Suprapubic skin (tissue), 4 donors: ENCODE data around the gene LMF1. TPM values are rescaled to one million over a fixed set of nuclear protein-coding genes. Genes with fewer than 3 reads are reported as not detected.

Experiments used
- DNase-seq, 2 donors: peaks; one replicate each; pipeline ENCODE4 v3.0.0-alpha.2; 2019; ENCODE audit warnings: low spot score in 2 of 2
- H3K27ac ChIP-seq: fragments of 200-600 bp; sonication (generic); one replicate; pipeline ENCODE4 v1.5.1; 2019
- H3K27me3 ChIP-seq: fragments of 200-600 bp; sonication (generic); one replicate; pipeline ENCODE4 v1.5.1; 2019
- H3K36me3 ChIP-seq: fragments of 200-600 bp; sonication (generic); one replicate; pipeline ENCODE4 v1.5.1; 2019
- H3K4me1 ChIP-seq: fragments of 200-600 bp; sonication (generic); one replicate; pipeline ENCODE4 v1.5.1; 2019
- H3K4me3 ChIP-seq: fragments of 200-600 bp; sonication (generic); one replicate; pipeline ENCODE4 v1.5.1; 2019; ENCODE audit warnings: mild to moderate bottlenecking
- H3K9me3 ChIP-seq: fragments of 200-600 bp; sonication (generic); one replicate; pipeline ENCODE4 v1.5.1; 2019
- EP300 ChIP-seq: sonication (generic); formaldehyde crosslinking; IDR thresholded peaks from one replicate; pipeline ENCODE4 v1.6.1; 2017; ENCODE audit warnings: antibody characterized with exemption
- POLR2A ChIP-seq, 2 donors: fragments of 450-650 bp; IDR thresholded peaks; one replicate each; pipeline ENCODE4 v1.6.1; 2017; ENCODE audit warnings: antibody characterized with exemption in 2 of 2, mild to moderate bottlenecking in 2 of 2, moderate library complexity in 2 of 2
- POLR2AphosphoS5 ChIP-seq, 3 donors: sonication (generic); formaldehyde crosslinking; IDR thresholded peaks; one replicate each; pipeline ENCODE4 v1.6.1; 2017; ENCODE audit warnings: antibody characterized with exemption in 3 of 3
- WGBS: methylation state at CpG from one replicate; pipeline ENCODE4 v1.1.5; 2018; 5-methylcytosine and 5-hydroxymethylcytosine counted together
- total RNA-seq, 4 donors: library from RNA; depleted of rRNA; stranded (reverse); fragments of >200 nt; gene quantifications; one replicate each; pipeline ENCODE4 v1.1.0, GENCODE V29; 2016
- TF ChIP-seq, protein P1 (sequence below), 2 donors: fragments of 200-600 bp in 1 of 2; fragments of 450-650 bp in 1 of 2; sonication (generic) in 1 of 2; IDR thresholded peaks; one replicate each; pipeline ENCODE4 v1.5.1; 2016 to 2019; ENCODE audit warnings: antibody characterized with exemption in 2 of 2, mild to moderate bottlenecking in 1 of 2, moderate library complexity in 1 of 2

Gene LMF1
- total RNA-seq, 4 donors from 2014 or later: 32.1 to 117 (median 38.0) TPM

DNA sequence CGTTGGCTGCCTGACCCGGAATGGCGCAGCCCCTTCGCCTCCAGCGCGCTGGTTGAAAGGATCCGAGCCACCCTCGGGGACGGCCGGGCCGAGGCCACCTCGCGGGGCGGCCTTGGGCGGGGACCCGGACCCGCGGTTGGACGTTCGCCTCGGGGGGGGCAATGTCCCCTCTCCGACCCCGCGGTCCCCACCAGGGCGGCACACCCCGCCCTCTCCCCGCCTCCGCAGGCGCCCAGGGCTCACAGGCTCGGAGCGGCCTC is 9.7 kb upstream of the LMF1 start:
- Histone ChIP-seq H3K9me3 (no peaks in the 10 kb centered on the region), H3K36me3 (no peaks in the 10 kb centered on the region), H3K27ac (peak overlapping the region; percentile 52), H3K4me1 (peaks cover 36% of the 10 kb centered on the region), H3K27me3 (peaks cover 73% of the 10 kb centered on the region), H3K4me3 (peak overlapping the region; percentile 60)
- TF ChIP-seq, protein P1, sequence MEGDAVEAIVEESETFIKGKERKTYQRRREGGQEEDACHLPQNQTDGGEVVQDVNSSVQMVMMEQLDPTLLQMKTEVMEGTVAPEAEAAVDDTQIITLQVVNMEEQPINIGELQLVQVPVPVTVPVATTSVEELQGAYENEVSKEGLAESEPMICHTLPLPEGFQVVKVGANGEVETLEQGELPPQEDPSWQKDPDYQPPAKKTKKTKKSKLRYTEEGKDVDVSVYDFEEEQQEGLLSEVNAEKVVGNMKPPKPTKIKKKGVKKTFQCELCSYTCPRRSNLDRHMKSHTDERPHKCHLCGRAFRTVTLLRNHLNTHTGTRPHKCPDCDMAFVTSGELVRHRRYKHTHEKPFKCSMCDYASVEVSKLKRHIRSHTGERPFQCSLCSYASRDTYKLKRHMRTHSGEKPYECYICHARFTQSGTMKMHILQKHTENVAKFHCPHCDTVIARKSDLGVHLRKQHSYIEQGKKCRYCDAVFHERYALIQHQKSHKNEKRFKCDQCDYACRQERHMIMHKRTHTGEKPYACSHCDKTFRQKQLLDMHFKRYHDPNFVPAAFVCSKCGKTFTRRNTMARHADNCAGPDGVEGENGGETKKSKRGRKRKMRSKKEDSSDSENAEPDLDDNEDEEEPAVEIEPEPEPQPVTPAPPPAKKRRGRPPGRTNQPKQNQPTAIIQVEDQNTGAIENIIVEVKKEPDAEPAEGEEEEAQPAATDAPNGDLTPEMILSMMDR (IDR thresholded peaks at IDR 0.05): no peak
- no peak for TF ChIP-seq EP300
- TF ChIP-seq POLR2AphosphoS5 (IDR thresholded peaks at IDR 0.05): no peak
- no peak for TF ChIP-seq POLR2A (IDR thresholded peaks at IDR 0.05)
- DNase-seq: no peak
- no CpG with 5 or more reads among the region's 31 CpGs for WGBS

DNA sequence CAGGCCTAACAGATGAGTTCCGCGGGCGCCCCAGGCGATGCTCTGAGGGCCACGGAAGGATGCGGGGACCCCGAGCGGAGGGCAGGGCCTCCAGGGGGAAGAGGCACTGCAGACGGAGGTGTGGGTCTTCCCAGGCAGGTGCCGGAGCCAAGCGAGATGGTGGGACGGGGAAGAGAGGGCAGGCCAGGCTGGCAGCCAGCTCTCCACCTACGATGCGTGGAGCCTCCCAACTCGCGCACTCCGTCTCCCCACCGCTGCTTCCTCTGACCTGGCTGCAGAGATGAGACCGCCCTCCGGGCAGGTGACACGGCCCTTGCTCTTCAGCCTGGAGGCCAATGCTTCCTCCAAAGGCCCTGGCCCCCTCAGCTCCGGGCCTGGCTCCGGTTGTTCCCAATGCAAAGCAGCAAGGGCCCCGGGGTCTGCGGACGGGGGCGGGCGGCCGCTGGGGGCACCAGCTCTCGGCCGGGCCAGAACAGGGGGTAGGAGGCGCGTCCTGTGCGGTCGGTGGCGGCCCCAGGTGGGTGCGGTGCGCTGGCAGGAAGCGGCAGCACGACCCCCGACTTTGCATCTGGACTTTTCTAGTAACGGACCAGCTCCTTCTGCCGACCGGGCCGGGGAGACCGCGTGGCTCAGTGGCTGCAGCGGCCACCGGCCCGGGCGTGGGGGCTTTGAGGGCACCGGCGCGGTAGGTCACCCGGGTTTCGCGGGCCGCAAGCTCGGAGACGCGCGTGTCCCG is 9.2 kb upstream of the LMF1 start:
- WGBS: 49% methylated on average over 8 of the region's 63 CpGs
- no peak for DNase-seq
- H3K27me3 ChIP-seq: peaks cover 68% of the 10 kb centered on the region
- H3K9me3 ChIP-seq: no peaks in the 10 kb centered on the region
- H3K27ac ChIP-seq: peak overlapping the region; percentile 52
- peaks cover 36% of the 10 kb centered on the region for H3K4me1 ChIP-seq
- H3K4me3 ChIP-seq: peak overlapping the region; percentile 60
- no peaks in the 10 kb centered on the region for H3K36me3 ChIP-seq
- TF ChIP-seq, protein P1 (IDR thresholded peaks at IDR 0.05): no peak
- TF ChIP-seq POLR2AphosphoS5 (IDR thresholded peaks at IDR 0.05) (no peak), POLR2A (IDR thresholded peaks at IDR 0.05) (no peak), EP300 (no peak)

DNA sequence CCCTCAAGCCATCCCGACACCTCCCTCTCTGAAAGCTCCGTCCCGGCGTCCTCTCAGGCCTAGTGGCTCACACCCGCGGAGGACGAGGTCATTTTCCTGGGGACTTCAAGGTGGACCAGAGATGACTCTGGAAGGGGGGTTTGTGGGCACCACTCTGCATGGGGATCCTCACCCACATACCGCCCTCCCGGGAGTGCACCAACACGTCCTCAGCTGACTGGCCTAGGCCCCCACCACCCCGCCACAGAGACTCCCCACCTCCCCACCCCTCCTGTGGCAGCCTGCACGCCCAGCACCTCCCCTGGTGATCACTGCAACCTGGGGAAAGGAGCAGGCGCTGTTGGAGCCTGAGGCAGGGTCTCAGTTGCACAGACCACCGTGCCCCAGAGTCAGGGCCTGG is 8.4 kb upstream of the LMF1 start:
- 100% methylated on average over 7 of the region's 14 CpGs for whole genome bisulfite sequencing
- H3K36me3 ChIP-seq: no peaks in the 10 kb centered on the region
- DNase-seq: no peak
- no peaks in the 10 kb centered on the region for H3K9me3 ChIP-seq
- H3K27ac ChIP-seq: no peak overlapping the region
- H3K4me3 ChIP-seq: no peak overlapping the region
- TF ChIP-seq POLR2A (IDR thresholded peaks at IDR 0.05): no peak
- TF ChIP-seq POLR2AphosphoS5 (IDR thresholded peaks at IDR 0.05): no peak
- TF ChIP-seq, protein P1 (IDR thresholded peaks at IDR 0.05): no peak
- TF ChIP-seq EP300: no peak
- peaks cover 59% of the 10 kb centered on the region for H3K27me3 ChIP-seq
- peaks cover 36% of the 10 kb centered on the region for H3K4me1 ChIP-seq

DNA sequence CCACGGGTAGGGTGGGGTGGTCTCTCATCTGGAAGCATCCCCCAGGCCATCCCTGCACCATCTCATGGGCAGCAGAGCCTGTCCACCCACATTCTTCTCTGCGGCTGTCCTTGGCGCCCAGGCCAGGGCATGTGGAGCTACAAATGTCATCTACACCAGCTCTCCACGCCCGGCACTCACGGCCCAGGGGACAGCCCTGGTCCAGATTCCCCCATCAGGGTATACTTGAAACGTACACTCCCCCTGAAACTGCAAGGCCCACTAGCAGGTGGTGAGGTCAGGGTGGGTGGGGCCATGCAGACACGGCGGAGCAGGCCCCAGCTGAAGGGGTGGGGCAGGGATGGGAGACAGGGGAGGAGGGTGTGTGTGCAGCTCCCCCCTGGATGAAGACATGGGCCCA is 7.6 kb upstream of the LMF1 start:
- no peaks in the 10 kb centered on the region for H3K9me3 ChIP-seq
- peaks cover 36% of the 10 kb centered on the region for H3K4me1 ChIP-seq
- no peaks in the 10 kb centered on the region for H3K36me3 ChIP-seq
- WGBS: 69% methylated on average over 9 of the region's 9 CpGs
- H3K27me3 ChIP-seq: peaks cover 52% of the 10 kb centered on the region
- no peak overlapping the region for H3K4me3 ChIP-seq
- H3K27ac ChIP-seq: no peak overlapping the region
- no peak for DNase-seq
- TF ChIP-seq POLR2A (IDR thresholded peaks at IDR 0.05) (no peak), EP300 (no peak), POLR2AphosphoS5 (IDR thresholded peaks at IDR 0.05) (no peak)
- TF ChIP-seq, protein P1 (IDR thresholded peaks at IDR 0.05): no peak

DNA sequence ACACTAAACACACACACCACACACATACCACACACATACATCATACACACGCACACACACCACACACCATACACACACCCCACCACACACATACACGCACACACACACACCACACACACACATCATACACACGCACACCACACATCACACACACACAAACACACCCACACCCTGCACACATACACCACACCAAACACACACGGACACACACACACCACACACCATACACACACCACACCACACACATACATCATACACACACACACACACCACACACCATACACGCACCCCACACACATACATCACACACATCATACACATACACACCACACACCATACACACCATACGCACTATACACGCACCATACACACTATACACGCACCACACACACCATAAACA is 7.1 kb upstream of the LMF1 start:
- Histone ChIP-seq H3K9me3 (no peaks in the 10 kb centered on the region), H3K4me3 (no peak overlapping the region), H3K27me3 (peaks cover 47% of the 10 kb centered on the region), H3K4me1 (peaks cover 36% of the 10 kb centered on the region), H3K36me3 (no peaks in the 10 kb centered on the region), H3K27ac (peak overlapping the region; percentile 64)
- TF ChIP-seq, protein P1 (IDR thresholded peaks at IDR 0.05): no peak
- WGBS: 89% methylated on average over 8 of the region's 8 CpGs
- no peak for DNase-seq
